H9 (cell line): ENCODE measurements around the gene FHIP2A. TPM values are rescaled to one million over a fixed set of nuclear protein-coding genes. Genes with fewer than 3 reads are reported as not detected.

Experiments used
- DNase-seq: peaks from one replicate; pipeline ENCODE4 v3.0.0-alpha.2; 2017
- H2AFZ ChIP-seq: one replicate; pipeline ENCODE4 v1.6.1; 2013; ENCODE audit warnings: mild to moderate bottlenecking, low read length, control low read depth, moderate library complexity
- H2AK5ac ChIP-seq: 2 replicates; pipeline ENCODE4 v1.6.1; 2013; ENCODE audit warnings: low read length, control low read depth, mixed read lengths; ENCODE audit not compliant: insufficient read length
- H2BK120ac ChIP-seq: one replicate; pipeline ENCODE4 v1.6.1; 2013; ENCODE audit warnings: low read depth, mild to moderate bottlenecking, low read length, control low read depth, inconsistent platforms; ENCODE audit not compliant: poor library complexity, severe bottlenecking
- H2BK12ac ChIP-seq: 2 replicates; pipeline ENCODE4 v1.6.1; 2013; ENCODE audit warnings: low read length, control low read depth, mixed read lengths, low read depth; ENCODE audit not compliant: insufficient read length
- H2BK15ac ChIP-seq: 2 replicates; pipeline ENCODE4 v1.6.1; 2013; ENCODE audit warnings: low read depth, low read length, control low read depth
- H2BK20ac ChIP-seq: one replicate; pipeline ENCODE4 v1.6.1; 2013; ENCODE audit warnings: low read depth, mild to moderate bottlenecking, low read length, control low read depth, inconsistent platforms; ENCODE audit not compliant: poor library complexity, severe bottlenecking
- H2BK5ac ChIP-seq: 2 replicates; pipeline ENCODE4 v1.6.1; 2013; ENCODE audit warnings: low read length, control low read depth, mixed read lengths; ENCODE audit not compliant: insufficient read length
- H3K14ac ChIP-seq: 2 replicates; pipeline ENCODE4 v1.6.1; 2013; ENCODE audit warnings: low read length, control low read depth; ENCODE audit not compliant: insufficient read depth
- H3K18ac ChIP-seq: 2 replicates; pipeline ENCODE4 v1.6.1; 2013; ENCODE audit warnings: low read depth, mild to moderate bottlenecking, mixed read lengths, low read length, control low read depth; ENCODE audit not compliant: insufficient read length
- H3K23ac ChIP-seq: 2 replicates; pipeline ENCODE4 v1.6.1; 2013; ENCODE audit warnings: low read length, control low read depth, mixed read lengths, low read depth; ENCODE audit not compliant: insufficient read length
- H3K23me2 ChIP-seq: 2 replicates; pipeline ENCODE4 v1.6.1; 2013; ENCODE audit warnings: low read depth, mild to moderate bottlenecking, mixed read lengths, low read length, control low read depth; ENCODE audit not compliant: insufficient read length, poor library complexity, severe bottlenecking
- H3K27ac ChIP-seq: 2 replicates; pipeline ENCODE4 v1.5.1; 2013; ENCODE audit warnings: low read length, control low read depth, mixed read lengths, low read depth; ENCODE audit not compliant: insufficient read length
- H3K27me3 ChIP-seq: 2 replicates; pipeline ENCODE4 v1.6.1; 2013; ENCODE audit warnings: low read length, control low read depth, inconsistent platforms; ENCODE audit not compliant: insufficient read depth
- H3K4ac ChIP-seq: 2 replicates; pipeline ENCODE4 v1.6.1; 2013; ENCODE audit warnings: low read depth, mild to moderate bottlenecking, control low read depth, inconsistent platforms, low read length, moderate library complexity
- H3K4me1 ChIP-seq: 2 replicates; pipeline ENCODE4 v1.6.1; 2013; ENCODE audit warnings: low read length, control low read depth, inconsistent platforms; ENCODE audit not compliant: insufficient read depth
- H3K4me2 ChIP-seq: 2 replicates; pipeline ENCODE4 v1.6.1; 2013; ENCODE audit warnings: low read length, control low read depth, mixed read lengths; ENCODE audit not compliant: insufficient read length, insufficient read depth
- H3K56ac ChIP-seq: 2 replicates; pipeline ENCODE4 v1.6.1; 2013; ENCODE audit warnings: low read depth, mild to moderate bottlenecking, mixed read lengths, low read length, control low read depth; ENCODE audit not compliant: insufficient read length
- H3K79me1 ChIP-seq: 2 replicates; pipeline ENCODE4 v1.6.1; 2013; ENCODE audit warnings: low read depth, mild to moderate bottlenecking, moderate library complexity, low read length, control low read depth, inconsistent platforms; ENCODE audit not compliant: insufficient read depth, poor library complexity, severe bottlenecking
- H3K79me2 ChIP-seq: 2 replicates; pipeline ENCODE4 v1.6.1; 2013; ENCODE audit warnings: low read length, control low read depth, inconsistent platforms; ENCODE audit not compliant: insufficient read depth
- H3K9ac ChIP-seq: 2 replicates; pipeline ENCODE4 v1.6.1; 2013; ENCODE audit warnings: low read length, control low read depth, mixed read lengths; ENCODE audit not compliant: insufficient read length; ENCODE audit errors: extremely low read depth
- H3K9me3 ChIP-seq: one replicate; pipeline ENCODE4 v1.6.1; 2013; ENCODE audit warnings: low read depth, low read length, inconsistent platforms; ENCODE audit not compliant: control insufficient read depth
- H3T11ph ChIP-seq: one replicate; pipeline ENCODE4 v1.6.1; 2013; ENCODE audit warnings: mild to moderate bottlenecking, low read length, control low read depth, inconsistent platforms
- H4K20me1 ChIP-seq: one replicate; pipeline ENCODE4 v1.6.1; 2013; ENCODE audit not compliant: control insufficient read depth, insufficient read length, insufficient read depth
- H4K5ac ChIP-seq: 2 replicates; pipeline ENCODE4 v1.6.1; 2013; ENCODE audit warnings: low read depth, mild to moderate bottlenecking, mixed read lengths, low read length, control low read depth; ENCODE audit not compliant: insufficient read length
- H4K8ac ChIP-seq: replicated peaks from 2 replicates; pipeline ENCODE4 v1.6.1; 2013; ENCODE audit warnings: low read length, control low read depth, mixed read lengths, low read depth; ENCODE audit not compliant: insufficient read length
- H4K91ac ChIP-seq: 2 replicates; pipeline ENCODE4 v1.6.1; 2013; ENCODE audit warnings: low read depth, mild to moderate bottlenecking, moderate library complexity, mixed read lengths, low read length, control low read depth; ENCODE audit not compliant: insufficient read length
- H3K27ac Mint-ChIP-seq, 3 experiments: 2 replicates in 2 of 3; 3 replicates in 1 of 3; pipeline ENCODE4 v1.8.0; 2020 to 2021; ENCODE audit warnings: mixed read lengths in 3 of 3, mild to moderate bottlenecking in 1 of 3, moderate library complexity in 1 of 3
- H3K27me3 Mint-ChIP-seq: 2 replicates; pipeline ENCODE4 v1.8.0; 2021; ENCODE audit warnings: low read depth, mild to moderate bottlenecking, moderate library complexity, mixed read lengths
- H3K36me3 Mint-ChIP-seq, 3 experiments: 2 replicates in 2 of 3; 3 replicates in 1 of 3; pipeline ENCODE4 v1.8.0; 2020 to 2021; ENCODE audit warnings: low read depth in 3 of 3, mixed read lengths in 3 of 3; ENCODE audit not compliant: insufficient read depth in 1 of 3
- H3K4me1 Mint-ChIP-seq, 2 experiments: 2 replicates each; pipeline ENCODE4 v1.8.0; 2020; ENCODE audit warnings: mixed read lengths in 2 of 2
- H3K4me3 Mint-ChIP-seq, 2 experiments: 2 replicates in 1 of 2; 3 replicates in 1 of 2; pipeline ENCODE4 v1.8.0; 2020 to 2021; ENCODE audit warnings: mild to moderate bottlenecking in 2 of 2, mixed read lengths in 2 of 2, moderate library complexity in 1 of 2
- H3K9me3 Mint-ChIP-seq, 2 experiments: 2 replicates in 1 of 2; 3 replicates in 1 of 2; pipeline ENCODE4 v1.8.0; 2020; ENCODE audit warnings: mild to moderate bottlenecking in 2 of 2, mixed read lengths in 2 of 2, moderate library complexity in 1 of 2
- CTCF ChIP-seq: fragments of 200-600 bp; sonication (generic); conservative IDR thresholded peaks from 3 replicates; pipeline ENCODE4 v1.8.0; 2021; ENCODE audit warnings: antibody characterized with exemption, mild to moderate bottlenecking
- WGBS: extraction: QIAGEN DNeasy Blood & Tissue Kit; methylation state at CpG from one replicate; pipeline ENCODE4 v1.1.7; 2013; ENCODE audit warnings: missing lambda C conversion rate, low lambda C conversion rate, mixed read lengths; ENCODE audit not compliant: insufficient read length; ENCODE audit errors: extremely low coverage; 5-methylcytosine and 5-hydroxymethylcytosine counted together
- total RNA-seq: library from RNA; stranded (reverse); gene quantifications from 2 replicates; pipeline ENCODE4 v1.2.1, GENCODE V29; 2021

Gene FHIP2A
- total RNA-seq, 1 experiment from 2014 or later: 14.8 TPM

- Mint-ChIP-seq H3K4me1 (no peaks in the 10 kb centered on the region), H3K4me3 (no peak overlapping the region), H3K27me3 (no peaks in the 10 kb centered on the region), H3K9me3 (no peaks in the 10 kb centered on the region), H3K36me3 (peaks cover 13 to 41% (median 32%) of the 10 kb centered on the region in 3 experiments), H3K27ac (no peak overlapping the region)
- Histone ChIP-seq H4K8ac (no peak overlapping the region), H3K9me3 (no peaks in the 10 kb centered on the region), H3K4ac (no peak overlapping the region), H2BK12ac (no peak overlapping the region), H2BK120ac (no peak overlapping the region), H3K23me2 (no peaks in the 10 kb centered on the region), H3T11ph (no peak overlapping the region), H3K4me2 (no peak overlapping the region), H4K20me1 (no peaks in the 10 kb centered on the region), H2AK5ac (no peak overlapping the region), H3K79me2 (no peaks in the 10 kb centered on the region), H4K91ac (no peak overlapping the region), H3K27ac (no peak overlapping the region), H3K56ac (no peak overlapping the region), H3K79me1 (no peaks in the 10 kb centered on the region), H3K27me3 (no peaks in the 10 kb centered on the region), H4K5ac (no peak overlapping the region), H2BK5ac (no peak overlapping the region), H3K14ac (no peak overlapping the region), H3K23ac (no peak overlapping the region), H2AFZ (no peak overlapping the region), H3K9ac (no peak overlapping the region), H2BK20ac (no peak overlapping the region), H2BK15ac (no peak overlapping the region), H3K18ac (no peak overlapping the region), H3K4me1 (no peaks in the 10 kb centered on the region; the same call in 1 of the 2 replicates)
- WGBS: no CpG with 5 or more reads among the region's 2 CpGs
- no peak for DNase-seq
- TF ChIP-seq CTCF: no peak
Observed at GRCh38 chr10:114857922-114858629, 36.5 kb downstream of the FHIP2A start.
